Endothelial cell (in vitro differentiated cells): ENCODE measurements around the gene POFUT2. TPM values are rescaled to one million over a fixed set of nuclear protein-coding genes. Genes with fewer than 3 reads are reported as not detected.

Experiments
- DNase-seq: peaks from one replicate; pipeline ENCODE4 v3.0.0; 2021; ENCODE audit warnings: low spot score
- H3K27ac Mint-ChIP-seq: one replicate; pipeline ENCODE4 v1.8.0; 2021; ENCODE audit warnings: mixed read lengths, inconsistent platforms; ENCODE audit not compliant: unreplicated experiment
- H3K27me3 Mint-ChIP-seq: one replicate; pipeline ENCODE4 v1.8.0; 2021; ENCODE audit warnings: mild to moderate bottlenecking, moderate library complexity, mixed read lengths, inconsistent platforms; ENCODE audit not compliant: unreplicated experiment
- H3K36me3 Mint-ChIP-seq: one replicate; pipeline ENCODE4 v1.8.0; 2021; ENCODE audit warnings: mild to moderate bottlenecking, low read depth, mixed read lengths, inconsistent platforms; ENCODE audit not compliant: unreplicated experiment
- H3K4me1 Mint-ChIP-seq: one replicate; pipeline ENCODE4 v1.8.0; 2021; ENCODE audit warnings: mild to moderate bottlenecking, mixed read lengths, inconsistent platforms; ENCODE audit not compliant: unreplicated experiment
- H3K4me3 Mint-ChIP-seq: one replicate; pipeline ENCODE4 v1.8.0; 2021; ENCODE audit warnings: mild to moderate bottlenecking, mixed read lengths, inconsistent platforms; ENCODE audit not compliant: unreplicated experiment
- H3K9me3 Mint-ChIP-seq: one replicate; pipeline ENCODE4 v1.8.0; 2021; ENCODE audit warnings: mixed read lengths, inconsistent platforms; ENCODE audit not compliant: unreplicated experiment
- total RNA-seq: library from RNA; stranded (reverse); fragmentation: NEBNext Ultra II Directional; extraction: Animal tissue kit (Norgen Biotek cat#: 25700); gene quantifications from one replicate; pipeline ENCODE4 v1.2.1, GENCODE V29; 2021; ENCODE audit not compliant: unreplicated experiment
- TF ChIP-seq, protein P1 (sequence below): fragments of 200-600 bp; sonication (generic); IDR thresholded peaks from one replicate; pipeline ENCODE4 v1.5.0; 2021; ENCODE audit warnings: antibody characterized with exemption; ENCODE audit not compliant: unreplicated experiment

Gene POFUT2
- total RNA-seq, 1 donor from 2014 or later, result 37.8 TPM

DNA sequence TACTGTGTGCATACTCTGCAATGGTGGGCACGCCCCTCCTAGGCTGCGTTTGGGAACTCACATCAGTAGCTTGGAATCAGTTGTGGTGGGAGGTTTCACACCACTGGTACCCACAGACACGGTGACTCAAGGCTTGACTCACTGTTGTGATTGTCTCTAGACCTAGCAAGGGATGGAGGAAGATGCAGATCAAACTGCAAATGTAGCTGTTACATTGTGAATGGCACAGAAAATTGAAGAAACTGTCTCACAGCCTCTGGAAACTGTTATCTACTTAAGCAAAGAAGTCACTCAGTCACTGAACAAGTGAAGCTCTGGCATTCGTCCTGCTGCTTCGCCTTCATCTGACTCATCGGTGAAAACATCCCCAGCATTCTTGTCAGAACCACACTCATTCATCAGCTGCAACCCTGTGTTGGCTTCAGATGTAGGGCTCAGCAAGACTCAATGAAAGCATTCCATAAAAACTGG lies 59.5 kb downstream of the POFUT2 start:
- peaks cover 2% of the 10 kb centered on the region for H3K27me3 Mint-ChIP-seq
- TF ChIP-seq, protein P1, sequence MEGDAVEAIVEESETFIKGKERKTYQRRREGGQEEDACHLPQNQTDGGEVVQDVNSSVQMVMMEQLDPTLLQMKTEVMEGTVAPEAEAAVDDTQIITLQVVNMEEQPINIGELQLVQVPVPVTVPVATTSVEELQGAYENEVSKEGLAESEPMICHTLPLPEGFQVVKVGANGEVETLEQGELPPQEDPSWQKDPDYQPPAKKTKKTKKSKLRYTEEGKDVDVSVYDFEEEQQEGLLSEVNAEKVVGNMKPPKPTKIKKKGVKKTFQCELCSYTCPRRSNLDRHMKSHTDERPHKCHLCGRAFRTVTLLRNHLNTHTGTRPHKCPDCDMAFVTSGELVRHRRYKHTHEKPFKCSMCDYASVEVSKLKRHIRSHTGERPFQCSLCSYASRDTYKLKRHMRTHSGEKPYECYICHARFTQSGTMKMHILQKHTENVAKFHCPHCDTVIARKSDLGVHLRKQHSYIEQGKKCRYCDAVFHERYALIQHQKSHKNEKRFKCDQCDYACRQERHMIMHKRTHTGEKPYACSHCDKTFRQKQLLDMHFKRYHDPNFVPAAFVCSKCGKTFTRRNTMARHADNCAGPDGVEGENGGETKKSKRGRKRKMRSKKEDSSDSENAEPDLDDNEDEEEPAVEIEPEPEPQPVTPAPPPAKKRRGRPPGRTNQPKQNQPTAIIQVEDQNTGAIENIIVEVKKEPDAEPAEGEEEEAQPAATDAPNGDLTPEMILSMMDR, result no peak
- H3K4me3 Mint-ChIP-seq, result no peak overlapping the region
- no peak for DNase-seq
- H3K36me3 Mint-ChIP-seq, result no peaks in the 10 kb centered on the region
- no peaks in the 10 kb centered on the region for H3K4me1 Mint-ChIP-seq
- H3K27ac Mint-ChIP-seq, result no peak overlapping the region
- H3K9me3 Mint-ChIP-seq, result no peaks in the 10 kb centered on the region

DNA sequence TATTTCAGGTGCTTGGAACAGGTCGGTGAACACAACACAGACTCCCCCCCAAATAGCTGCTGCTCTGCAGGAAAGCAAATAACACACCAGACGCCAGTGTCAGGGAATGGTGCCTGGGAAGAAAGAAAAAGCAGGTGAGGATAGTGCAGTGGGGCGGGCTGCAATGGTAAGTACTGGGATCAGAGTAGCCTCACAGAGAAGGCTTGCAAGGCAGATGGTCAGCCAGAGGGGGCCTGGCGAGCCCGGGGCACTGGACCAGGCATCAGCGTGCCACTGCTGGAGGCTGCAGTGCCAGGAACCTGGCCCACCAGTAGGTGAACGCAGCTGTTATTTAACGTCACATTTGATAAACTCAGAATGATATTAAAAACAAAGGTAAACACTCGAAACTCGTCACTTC lies 60.0 kb downstream of the POFUT2 start:
- no peaks in the 10 kb centered on the region for H3K4me1 Mint-ChIP-seq
- H3K9me3 Mint-ChIP-seq, result no peaks in the 10 kb centered on the region
- no peaks in the 10 kb centered on the region for H3K36me3 Mint-ChIP-seq
- H3K27me3 Mint-ChIP-seq, result peaks cover 2% of the 10 kb centered on the region
- no peak overlapping the region for H3K4me3 Mint-ChIP-seq
- DNase-seq, result no peak
- TF ChIP-seq, protein P1, result no peak
- H3K27ac Mint-ChIP-seq, result no peak overlapping the region

DNA sequence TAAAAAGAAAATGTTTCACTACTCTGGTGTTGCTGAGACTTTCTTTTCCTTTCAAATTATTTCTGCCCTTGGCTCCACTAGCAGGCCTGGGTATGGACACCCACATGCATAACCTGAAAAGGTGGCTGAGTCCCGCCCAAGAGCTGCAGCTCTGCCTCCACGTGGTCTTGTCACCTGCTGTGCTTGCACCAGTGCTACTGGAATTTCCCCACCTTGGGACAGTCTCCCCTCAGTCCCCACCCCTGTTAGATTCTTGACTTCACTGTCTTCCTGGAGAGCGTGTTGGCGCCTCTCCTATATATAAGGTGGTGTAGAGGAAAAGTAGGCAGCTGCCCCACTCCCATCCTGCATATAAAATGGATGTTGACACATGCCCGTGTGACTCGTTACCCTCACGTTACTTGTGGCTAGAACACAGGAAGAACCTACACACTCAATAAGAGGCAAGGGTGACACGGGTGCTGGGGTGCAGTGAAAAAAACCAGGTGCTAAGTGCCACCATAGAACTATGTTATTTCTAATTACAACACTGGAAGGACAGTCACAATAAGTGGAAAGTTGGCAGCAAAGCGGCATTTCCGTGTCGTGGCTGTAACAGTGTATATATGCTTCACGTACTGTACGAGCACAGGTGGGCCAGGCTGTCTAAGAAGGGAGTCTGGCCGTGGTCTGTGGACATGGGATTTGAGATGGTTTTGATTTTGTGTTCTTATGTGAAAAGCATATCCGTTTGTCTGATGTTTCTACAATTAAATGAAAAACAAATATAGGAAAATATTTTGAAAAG lies 61.0 kb downstream of the POFUT2 start:
- no peak overlapping the region for H3K4me3 Mint-ChIP-seq
- no peaks in the 10 kb centered on the region for H3K4me1 Mint-ChIP-seq
- DNase-seq, result no peak
- H3K27me3 Mint-ChIP-seq, result peaks cover 3% of the 10 kb centered on the region
- H3K27ac Mint-ChIP-seq, result no peak overlapping the region
- no peaks in the 10 kb centered on the region for H3K9me3 Mint-ChIP-seq
- TF ChIP-seq, protein P1, result no peak
- no peaks in the 10 kb centered on the region for H3K36me3 Mint-ChIP-seq

DNA sequence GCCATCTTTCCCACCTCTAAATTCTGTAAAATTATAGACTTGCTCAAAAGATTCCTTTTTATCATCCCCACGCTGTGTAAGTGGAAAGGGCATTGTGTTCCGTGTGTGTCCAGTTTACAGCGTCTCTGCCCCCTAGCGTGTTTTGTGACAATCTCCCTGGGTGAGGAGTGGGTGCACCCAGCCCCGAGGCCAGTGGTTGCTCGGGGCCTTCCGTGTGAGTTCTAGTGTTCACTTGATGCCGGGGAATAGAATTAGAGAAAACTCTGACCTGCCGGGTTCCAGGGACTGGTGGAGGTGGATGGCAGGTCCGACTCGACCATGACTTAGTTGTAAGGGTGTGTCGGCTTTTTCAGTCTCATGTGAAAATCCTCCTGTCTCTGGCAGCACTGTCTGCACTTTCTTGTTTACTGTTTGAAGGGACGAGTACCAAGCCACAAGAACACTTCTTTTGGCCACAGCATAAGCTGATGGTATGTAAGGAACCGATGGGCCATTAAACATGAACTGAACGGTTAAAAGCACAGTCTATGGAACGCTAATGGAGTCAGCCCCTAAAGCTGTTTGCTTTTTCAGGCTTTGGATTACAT lies 61.9 kb downstream of the POFUT2 start:
- Mint-ChIP-seq H3K9me3 (no peaks in the 10 kb centered on the region), H3K36me3 (peaks cover 4% of the 10 kb centered on the region), H3K4me1 (no peaks in the 10 kb centered on the region), H3K27me3 (peaks cover 3% of the 10 kb centered on the region), H3K4me3 (no peak overlapping the region), H3K27ac (no peak overlapping the region)
- DNase-seq, result no peak
- TF ChIP-seq, protein P1, result no peak
